GM12878 (cell line): Measurements from ENCODE around the gene SORCS2. TPM values are rescaled to one million over a fixed set of nuclear protein-coding genes. Genes with fewer than 3 reads are reported as not detected.

Experiments used
- ATAC-seq: fragments of 200-7000 bp; cut with Tn5 transposase; 3 replicates; pipeline ENCODE4 v1.9.1; 2020; ENCODE audit warnings: mild to moderate bottlenecking, moderate library complexity
- BruUV-seq: library from RNA; stranded (reverse); fragments of 400-500 nt; replicated peaks from 2 replicates; lab custom pipeline; 2021; lab: Mats Ljungman, UMichigan
- CTCF ChIA-PET: fragments of 300-600 bp; sonication (Branson Sonifier 250); formaldehyde crosslinking; extraction: SDS; loops from one replicate; lab custom pipeline; 2021; ENCODE audit warnings: inconsistent platforms; lab: Yijun Ruan, JAX
- POLR2A ChIA-PET: fragments of 350-600 bp; formaldehyde crosslinking; extraction: SDS; loops from one replicate; lab custom pipeline; 2021; ENCODE audit warnings: inconsistent platforms; lab: Charles Lee
- RAD21 ChIA-PET: fragments of 300-600 bp; sonication (Branson Sonifier 250); formaldehyde crosslinking; loops from one replicate; lab custom pipeline; 2023; ENCODE audit warnings: antibody characterized with exemption; ENCODE audit not compliant: unreplicated experiment; lab: Charles Lee
- SMC1A ChIA-PET: fragments of 300-600 bp; sonication (Branson Sonifier 250); formaldehyde crosslinking; loops from one replicate; lab custom pipeline; 2023; ENCODE audit not compliant: unreplicated experiment, uncharacterized antibody; lab: Charles Lee
- DNase-seq: peaks from one replicate; pipeline ENCODE4 v3.0.0-alpha.2; 2011; ENCODE audit warnings: low read depth, low spot score
- FAIRE-seq: peaks from 3 replicates; lab custom pipeline; 2011; peaks lifted over from hg19 to GRCh38; lab: Jason Lieb, UNC
- H2AFZ ChIP-seq: 2 replicates; pipeline ENCODE4 v1.6.0; 2011; ENCODE audit warnings: low read depth, low read length, control low read depth; ENCODE audit not compliant: control insufficient read depth
- H3K27ac ChIP-seq: 2 replicates; pipeline ENCODE4 v1.5.1; 2011; ENCODE audit warnings: control low read depth; ENCODE audit not compliant: control insufficient read depth, insufficient read depth
- H3K27me3 ChIP-seq, 2 experiments: replicated peaks in 1 of 2; 2 replicates each; pipeline versions ENCODE4 v1.6.0 to v1.6.1; 2011; ENCODE audit warnings: low read length in 1 of 2; ENCODE audit not compliant: control insufficient read depth in 2 of 2, insufficient read depth in 2 of 2
- H3K36me3 ChIP-seq, 2 experiments: 2 replicates each; pipeline ENCODE4 v1.5.1; 2011; ENCODE audit warnings: low read length in 1 of 2; ENCODE audit not compliant: control insufficient read depth in 2 of 2, insufficient read depth in 2 of 2
- H3K4me1 ChIP-seq: 2 replicates; pipeline ENCODE4 v1.6.1; 2011; ENCODE audit warnings: mild to moderate bottlenecking, low read length, moderate library complexity, mixed read lengths; ENCODE audit not compliant: control insufficient read depth, insufficient read depth
- H3K4me2 ChIP-seq: 2 replicates; pipeline ENCODE4 v1.6.0; 2011; ENCODE audit warnings: control low read depth; ENCODE audit not compliant: control insufficient read depth, insufficient read depth
- H3K4me3 ChIP-seq: fragments of 200-600 bp; sonication (generic); 2 replicates; pipeline ENCODE4 v1.5.1; 2016
- H3K79me2 ChIP-seq: 2 replicates; pipeline ENCODE4 v1.6.0; 2011; ENCODE audit warnings: low read length; ENCODE audit not compliant: control insufficient read depth, insufficient read depth
- H3K9ac ChIP-seq: 2 replicates; pipeline ENCODE4 v1.8.0; 2011; ENCODE audit warnings: low read length, control low read depth, mixed read lengths; ENCODE audit not compliant: control insufficient read depth, insufficient read depth
- H3K9me3 ChIP-seq: replicated peaks from 3 replicates; pipeline ENCODE4 v1.5.1; 2011; ENCODE audit warnings: mild to moderate bottlenecking, low read length; ENCODE audit not compliant: control insufficient read depth, insufficient read depth
- H4K20me1 ChIP-seq: 2 replicates; pipeline ENCODE4 v1.6.0; 2011; ENCODE audit not compliant: control insufficient read depth, insufficient read depth
- GATAD2B ChIP-seq: fragments of 450-650 bp; conservative IDR thresholded peaks from 2 replicates; pipeline ENCODE4 v1.6.1; 2017; ENCODE audit warnings: low read depth, mild to moderate bottlenecking, moderate library complexity
- KDM1A ChIP-seq: fragments of 200-600 bp; sonication (generic); IDR thresholded peaks from 2 replicates; pipeline ENCODE4 v1.6.1; 2016; ENCODE audit warnings: borderline replicate concordance
- LARP7 ChIP-seq: fragments of 450-650 bp; IDR thresholded peaks from 2 replicates; pipeline ENCODE4 v1.6.1; 2017; ENCODE audit warnings: mild to moderate bottlenecking
- MEF2A ChIP-seq: IDR thresholded peaks from 2 replicates; pipeline ENCODE4 v1.6.1; 2011; ENCODE audit warnings: low read depth, mild to moderate bottlenecking, low read length, moderate library complexity; ENCODE audit not compliant: insufficient read depth
- MLLT1 ChIP-seq: fragments of 450-650 bp; IDR thresholded peaks from 2 replicates; pipeline ENCODE4 v1.6.1; 2016; ENCODE audit warnings: mild to moderate bottlenecking
- MYC ChIP-seq: IDR thresholded peaks from 2 replicates; pipeline ENCODE4 v1.6.1; 2011; ENCODE audit warnings: mild to moderate bottlenecking, low read length, moderate library complexity, inconsistent platforms; ENCODE audit not compliant: insufficient read depth, insufficient replicate concordance, insufficient read length, severe bottlenecking
- NBN ChIP-seq: fragments of 450-650 bp; IDR thresholded peaks from 2 replicates; pipeline ENCODE4 v1.6.1; 2016
- NFYA ChIP-seq: IDR thresholded peaks from 2 replicates; pipeline ENCODE4 v1.6.1; 2011; ENCODE audit warnings: low read depth, mild to moderate bottlenecking, low read length, improper control_type of control experiment, borderline replicate concordance
- RBBP5 ChIP-seq: fragments of 200-600 bp; sonication (generic); conservative IDR thresholded peaks from 2 replicates; pipeline ENCODE4 v1.6.1; 2016
- TAF1 ChIP-seq: IDR thresholded peaks from 2 replicates; pipeline ENCODE4 v1.6.1; 2011; ENCODE audit warnings: mild to moderate bottlenecking, low read depth, low read length, borderline replicate concordance
- ZNF207 ChIP-seq: fragments of 450-650 bp; IDR thresholded peaks from 2 replicates; pipeline ENCODE4 v1.6.1; 2014; ENCODE audit warnings: antibody characterized with exemption, mild to moderate bottlenecking, borderline replicate concordance
- WGBS: methylation state at CpG from one replicate; pipeline ENCODE4 v1.1.6; 2016; ENCODE audit warnings: low lambda C conversion rate; ENCODE audit not compliant: insufficient replicate concordance, insufficient coverage; ENCODE audit errors: missing lambda C conversion rate; 5-methylcytosine and 5-hydroxymethylcytosine counted together
- in situ Hi-C: fragments of 300-500 bp; cut with MboI; formaldehyde crosslinking; loops from 9 replicates; pipeline ENCODE4 v1.14.3; 2018; ENCODE audit warnings: mixed read lengths
- intact Hi-C: fragments of 100-400 bp; cut with micrococcal nuclease; formaldehyde crosslinking; loops from one replicate; pipeline ENCODE4 v1.14.2; 2022; ENCODE audit not compliant: unreplicated experiment
- polyA plus RNA-seq, 11 experiments: library from polyadenylated mRNA; depleted of rRNA in 4 of 11; unstranded in 6 of 11; stranded (reverse) in 5 of 11; fragments of >200 nt; fragmentation: Nextera tagmentation in 4 of 11; fragmentation: Illumina TruSeq in 1 of 11; extraction: Ambion mirVana in 4 of 11; extraction: Trizol in 1 of 11; gene quantifications; 1 replicate in 1 of 11; 2 replicates in 10 of 11; pipeline versions ENCODE4 v1.2.1 to v1.2.3, GENCODE V29; 2011 to 2016; ENCODE audit warnings: inconsistent platforms in 2 of 11, missing spikeins in 2 of 11, low read depth in 1 of 11
- total RNA-seq, 4 experiments: library from RNA; depleted of rRNA in 3 of 4; stranded (reverse); fragments of >200 nt in 3 of 4; fragmentation: Illumina TruSeq in 1 of 4; extraction: Trizol in 1 of 4; gene quantifications; 2 replicates each; pipeline versions ENCODE4 v1.2.1 to v1.2.3, GENCODE V29; 2013 to 2021

The SORCS2 gene
- total and polyA plus RNA-seq, 10 of the 15 experiments (the other 5 are each of a cell fraction or from before 2014, with no cell fraction given): 0.01 to 0.15 (median 0.05) TPM; not detected in 5

GRCh38 chr4:7573576-7574091, 381.3 kb downstream of the SORCS2 start:
- H3K9ac ChIP-seq: no peak overlapping the region
- H3K27me3 ChIP-seq: no peaks in the 10 kb centered on the region
- TF ChIP-seq KDM1A: no peak
- no peak for DNase-seq
- no peak overlapping the region for H3K4me2 ChIP-seq
- in situ Hi-C loops: no loop called here
- no peak overlapping the region for H2AFZ ChIP-seq
- no peak overlapping the region for H3K27ac ChIP-seq
- H3K9me3 ChIP-seq: peaks cover 6% of the 10 kb centered on the region; the same call in 1 of the 3 replicates
- no TSS peak for BruUV-seq
- H4K20me1 ChIP-seq: no peaks in the 10 kb centered on the region
- no peak for FAIRE-seq
- no peaks in the 10 kb centered on the region for H3K4me1 ChIP-seq
- no peaks in the 10 kb centered on the region for H3K36me3 ChIP-seq
- no peak for ATAC-seq
- ChIA-PET CTCF (no interaction called here), POLR2A (no interaction called here), RAD21 (no interaction called here), SMC1A (no interaction called here)
- intact Hi-C loops: no loop called here
- 39% methylated on average over 9 of the region's 9 CpGs for WGBS
- H3K79me2 ChIP-seq: no peaks in the 10 kb centered on the region
- no peak overlapping the region for H3K4me3 ChIP-seq

- H4K20me1 ChIP-seq: no peaks in the 10 kb centered on the region
- H3K9me3 ChIP-seq: peaks cover 6% of the 10 kb centered on the region; the same call in 1 of the 3 replicates
- no peaks in the 10 kb centered on the region for H3K4me1 ChIP-seq
- no peaks in the 10 kb centered on the region for H3K36me3 ChIP-seq
- H2AFZ ChIP-seq: no peak overlapping the region
- POLR2A ChIA-PET: no interaction called here
- no peak overlapping the region for H3K9ac ChIP-seq
- H3K4me2 ChIP-seq: no peak overlapping the region
- DNase-seq: no peak
- in situ Hi-C loops: no loop called here
- H3K27me3 ChIP-seq: no peaks in the 10 kb centered on the region
- no peak overlapping the region for H3K27ac ChIP-seq
- no peak overlapping the region for H3K4me3 ChIP-seq
- FAIRE-seq: no peak
- BruUV-seq: no TSS peak
- no peak for ATAC-seq
- RAD21 ChIA-PET: no interaction called here
- TF ChIP-seq TAF1 (no peak), NBN (no peak), NFYA (no peak), RBBP5 (no peak), LARP7 (no peak), MEF2A (no peak), GATAD2B (no peak), MLLT1 (no peak), ZNF207 (no peak), MYC (no peak)
- TF ChIP-seq, all 136 proteins: peak for 0
- SMC1A ChIA-PET: no interaction called here
- CTCF ChIA-PET: no interaction called here
- no peaks in the 10 kb centered on the region for H3K79me2 ChIP-seq
- WGBS: 32% methylated on average over 11 of the region's 11 CpGs
- intact Hi-C loops: no loop called here
Measured at GRCh38 chr4:7574287-7575014, 382.1 kb downstream of the SORCS2 start.
